ENCODE measurements around the gene CACNB2.

GRCh38 chr10:18561861-18562551 lies 421.8 kb downstream of the CACNB2 start:
- TF ChIP-seq EZH2 (IDR thresholded peaks at IDR 0.05) = no peak
- TF ChIP-seq, protein P1, sequence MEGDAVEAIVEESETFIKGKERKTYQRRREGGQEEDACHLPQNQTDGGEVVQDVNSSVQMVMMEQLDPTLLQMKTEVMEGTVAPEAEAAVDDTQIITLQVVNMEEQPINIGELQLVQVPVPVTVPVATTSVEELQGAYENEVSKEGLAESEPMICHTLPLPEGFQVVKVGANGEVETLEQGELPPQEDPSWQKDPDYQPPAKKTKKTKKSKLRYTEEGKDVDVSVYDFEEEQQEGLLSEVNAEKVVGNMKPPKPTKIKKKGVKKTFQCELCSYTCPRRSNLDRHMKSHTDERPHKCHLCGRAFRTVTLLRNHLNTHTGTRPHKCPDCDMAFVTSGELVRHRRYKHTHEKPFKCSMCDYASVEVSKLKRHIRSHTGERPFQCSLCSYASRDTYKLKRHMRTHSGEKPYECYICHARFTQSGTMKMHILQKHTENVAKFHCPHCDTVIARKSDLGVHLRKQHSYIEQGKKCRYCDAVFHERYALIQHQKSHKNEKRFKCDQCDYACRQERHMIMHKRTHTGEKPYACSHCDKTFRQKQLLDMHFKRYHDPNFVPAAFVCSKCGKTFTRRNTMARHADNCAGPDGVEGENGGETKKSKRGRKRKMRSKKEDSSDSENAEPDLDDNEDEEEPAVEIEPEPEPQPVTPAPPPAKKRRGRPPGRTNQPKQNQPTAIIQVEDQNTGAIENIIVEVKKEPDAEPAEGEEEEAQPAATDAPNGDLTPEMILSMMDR (IDR thresholded peaks at IDR 0.05) = no peak
- TF ChIP-seq EZH2phosphoT487 (IDR thresholded peaks at IDR 0.05) = no peak

Data from neural progenitor cell (in vitro differentiated cells).